Inferior parietal cortex (tissue), 1 donor: ENCODE measurements around the gene CSGALNACT2.
"Not testable (repeated sequence)": the region's sequence is repeated elsewhere in the genome, so short reads cannot be mapped to it uniquely, and the experiment has no call there.

Source experiments
- DNase-seq: peaks from one replicate; pipeline ENCODE4 v3.0.0-alpha.2; 2016; ENCODE audit errors: extremely low spot score

CSGALNACT2 gene

DNA sequence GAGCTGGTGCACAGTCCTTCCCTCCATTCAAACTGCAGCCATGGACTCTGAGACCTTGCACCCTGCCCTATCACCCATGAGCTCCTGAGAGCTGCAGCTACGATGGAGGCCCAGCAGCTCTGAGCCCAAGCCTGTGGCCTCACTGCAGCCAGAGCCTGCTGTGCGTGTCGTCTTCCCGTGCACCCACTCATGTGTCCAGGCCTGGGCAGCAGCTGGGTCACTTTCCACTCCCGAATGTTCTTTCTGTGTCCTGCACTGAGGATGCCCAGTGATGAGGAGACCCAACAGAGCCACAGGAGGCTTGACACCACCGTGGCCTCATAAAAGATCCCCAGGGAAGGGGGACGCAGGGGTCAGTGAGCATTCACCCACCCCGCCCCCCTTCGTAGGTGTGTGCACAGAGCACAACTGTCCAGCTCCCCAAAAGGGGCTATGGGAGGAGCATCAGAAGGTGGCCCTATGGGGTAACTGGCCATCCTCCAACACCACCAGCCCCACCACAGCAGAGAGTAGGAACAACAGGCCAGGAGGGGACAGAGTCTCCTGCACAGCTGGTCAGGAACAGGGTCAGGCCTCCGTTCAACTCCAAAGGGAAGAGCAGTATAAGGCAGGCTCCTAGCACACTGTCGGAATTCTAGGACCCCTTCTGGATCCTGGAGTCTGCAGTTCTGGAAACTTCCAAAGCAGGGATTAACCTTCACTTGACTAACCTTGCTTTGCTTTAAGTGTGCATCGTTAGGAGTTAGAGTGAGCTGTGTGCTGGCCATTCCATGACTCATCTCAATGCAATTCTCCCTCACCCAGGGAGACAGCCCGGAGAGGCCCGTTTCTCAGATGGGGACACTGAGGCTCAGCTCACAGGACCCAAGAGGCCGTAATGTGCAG lies 76.1 kb downstream of the CSGALNACT2 start:
- DNase-seq: no peak

DNA sequence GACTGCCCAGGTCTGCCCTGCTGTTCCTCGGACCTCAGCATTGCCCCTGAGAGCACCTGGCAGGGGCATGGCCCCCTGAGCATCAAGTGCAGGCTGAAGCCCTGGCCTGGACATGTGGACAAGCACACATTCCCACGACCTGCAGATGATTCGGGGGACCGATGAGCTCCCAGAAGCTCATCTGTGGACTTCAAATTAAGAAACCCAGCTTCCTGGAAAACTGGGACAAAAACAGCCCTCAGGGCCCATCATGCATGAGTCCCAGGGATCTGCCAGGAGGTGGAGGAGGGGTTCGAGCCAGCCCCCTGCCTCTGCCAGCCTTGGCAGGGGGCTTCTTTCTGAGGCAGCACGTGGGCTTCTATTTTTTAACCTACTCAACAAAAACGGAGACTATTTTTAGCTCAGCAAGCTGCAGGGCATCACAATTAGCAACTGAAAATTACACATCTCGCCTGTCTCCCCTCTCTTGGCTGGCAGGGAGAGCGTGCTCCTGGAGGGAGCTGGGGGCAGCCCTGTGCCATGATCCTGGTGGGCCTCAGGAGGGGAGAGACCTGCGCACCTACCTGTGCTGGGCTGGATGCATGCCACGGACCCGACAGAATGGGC lies 76.8 kb downstream of the CSGALNACT2 start:
- DNase-seq: no peak

- no peak for DNase-seq
Observed at GRCh38 chr10:43215758-43216455, 77.7 kb downstream of the CSGALNACT2 start.

DNA sequence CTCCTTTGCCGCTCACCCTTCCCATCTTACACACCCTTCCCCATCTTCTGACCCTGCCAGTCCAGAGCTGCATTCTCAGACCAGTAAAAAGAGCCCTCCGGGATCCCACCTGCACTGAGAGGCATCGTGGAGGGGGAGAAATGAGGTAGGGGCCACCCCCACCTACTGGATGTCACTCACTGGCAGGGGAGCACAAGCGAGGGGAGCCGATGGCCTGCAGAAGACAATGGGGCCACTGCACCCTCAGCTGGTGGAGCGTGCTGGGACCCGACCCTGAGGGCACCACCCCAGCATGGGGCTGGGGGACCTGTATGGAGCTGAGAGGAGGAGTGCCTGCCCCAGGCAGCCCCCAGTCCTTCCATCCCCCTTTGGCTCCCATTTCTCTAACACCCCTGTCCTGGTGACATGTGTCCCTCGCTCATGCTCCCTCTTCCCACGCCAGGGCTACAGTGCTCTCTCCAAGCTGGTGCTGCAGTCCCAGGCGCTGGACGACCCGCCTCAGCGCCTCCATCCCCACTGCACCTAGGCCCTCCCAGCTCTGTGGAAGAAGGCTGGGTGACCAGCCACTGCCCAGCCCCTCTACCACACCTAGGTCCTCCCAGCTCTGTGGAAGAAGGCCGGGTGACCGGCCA lies 78.8 kb downstream of the CSGALNACT2 start:
- DNase-seq: no peak

DNA sequence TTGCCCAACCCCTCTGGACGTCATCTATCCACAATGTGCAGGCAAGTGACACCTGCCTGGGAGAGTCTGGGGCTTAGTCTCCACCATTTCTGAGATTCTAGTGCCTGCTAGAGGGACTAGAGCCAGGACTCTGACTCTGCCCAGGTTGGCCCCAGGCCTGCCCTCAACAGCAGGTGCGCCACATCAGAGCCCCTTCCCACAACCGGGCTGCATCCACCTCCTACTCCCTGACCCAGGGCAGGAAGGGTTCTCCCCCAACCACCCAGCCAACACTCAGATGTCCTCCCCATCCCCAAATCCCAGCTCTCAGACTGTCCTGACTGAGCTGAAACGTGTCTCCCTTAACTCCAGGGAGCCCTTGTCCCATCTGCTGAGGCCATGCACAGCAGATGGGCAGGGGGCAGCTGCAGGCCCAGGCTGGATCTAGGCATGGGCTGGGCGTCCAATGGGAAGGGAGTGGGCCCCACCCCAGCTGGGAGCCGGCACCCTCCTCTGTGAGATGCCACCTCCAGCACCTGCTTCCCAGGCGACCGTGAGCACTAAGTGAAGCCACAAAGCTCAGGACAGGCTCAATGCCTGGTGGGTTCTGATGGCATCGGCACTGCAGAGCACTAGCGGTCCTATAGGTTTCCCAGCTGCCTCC lies 79.4 kb downstream of the CSGALNACT2 start:
- DNase-seq: no peak

DNA sequence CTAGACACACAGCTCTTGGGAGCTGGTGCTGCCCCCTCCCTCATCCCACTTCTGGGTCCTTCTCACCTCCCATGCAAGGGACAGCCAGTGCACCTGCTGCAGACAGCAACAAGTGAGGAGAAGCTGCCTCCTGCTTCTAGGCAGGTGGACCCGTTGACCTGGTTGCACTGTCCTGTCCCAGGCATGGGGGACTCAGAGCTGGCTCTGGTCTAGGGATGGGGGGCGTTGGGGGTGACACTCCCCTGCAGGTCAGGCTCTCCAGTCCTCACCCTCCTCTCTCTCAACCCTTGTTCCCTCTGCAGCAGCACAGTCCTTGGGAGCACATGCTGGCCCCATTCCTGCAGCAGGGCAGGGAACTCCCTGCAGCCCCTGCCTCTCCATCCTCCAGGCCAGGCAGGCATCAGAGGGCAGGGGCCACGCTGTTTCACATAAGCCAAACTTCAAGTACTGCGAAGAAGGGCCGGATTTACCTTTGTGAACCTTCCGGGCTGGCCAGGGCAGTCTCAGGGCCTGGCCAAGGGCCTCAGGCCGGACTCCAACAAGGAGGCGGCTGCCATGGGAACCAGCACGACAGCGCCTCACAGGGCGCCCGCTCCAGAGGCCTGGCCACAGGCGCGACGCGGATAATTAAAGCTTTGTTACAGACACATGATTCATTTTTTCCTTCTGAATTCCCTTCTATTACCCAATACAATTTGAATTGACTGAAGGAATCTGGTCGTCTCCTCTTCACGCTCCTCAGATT lies 80.1 kb downstream of the CSGALNACT2 start:
- DNase-seq: peak; percentile 48

GRCh38 chr10:43218951-43219837 lies 80.9 kb downstream of the CSGALNACT2 start:
- DNase-seq: no peak

DNA sequence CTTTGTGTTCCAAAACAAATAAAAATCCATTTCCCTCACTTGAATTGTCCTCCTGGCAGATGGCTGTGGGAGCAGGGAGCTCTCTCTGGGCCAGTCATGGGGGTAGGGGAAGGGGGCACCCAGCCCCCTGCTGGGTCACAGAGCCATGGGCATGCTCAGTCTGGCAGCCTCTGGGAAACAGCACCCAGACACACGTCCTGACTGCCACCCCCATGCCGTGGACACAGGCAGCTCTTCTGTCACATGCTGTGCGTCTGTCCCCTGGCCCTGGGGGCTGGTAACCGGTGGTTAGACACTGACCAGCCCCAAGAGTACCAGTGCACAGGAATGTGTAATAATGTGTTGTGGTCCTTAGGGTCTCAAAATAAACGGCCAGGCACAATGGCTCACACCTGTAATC lies 81.6 kb downstream of the CSGALNACT2 start:
- no peak for DNase-seq

DNA sequence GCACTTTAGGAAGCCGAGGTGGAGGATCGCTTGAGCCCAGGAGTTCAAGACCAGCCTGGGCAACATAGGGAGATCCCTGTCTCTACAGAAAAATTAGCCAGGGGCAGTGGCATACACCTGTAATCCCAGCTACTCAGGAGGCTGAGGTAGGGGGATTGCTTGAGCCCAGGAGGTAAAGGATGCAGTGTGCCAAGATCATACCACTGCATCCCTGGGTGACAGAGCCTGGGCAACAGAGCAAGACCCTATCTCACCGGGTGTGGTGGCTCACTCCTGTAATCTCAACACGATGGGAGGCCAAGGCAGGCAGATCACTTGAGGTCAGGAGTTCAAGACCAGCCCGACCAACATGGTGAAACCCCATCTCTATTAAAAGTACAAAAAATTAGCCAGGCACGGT lies 82.0 kb downstream of the CSGALNACT2 start:
- DNase-seq: not testable (repeated sequence)

- no peak for DNase-seq
Observed at GRCh38 chr10:43220657-43221418, 82.6 kb downstream of the CSGALNACT2 start.

GRCh38 chr10:43221419-43222209 lies 83.4 kb downstream of the CSGALNACT2 start:
- DNase-seq: no peak

- no peak for DNase-seq
Observed at GRCh38 chr10:43222210-43222720, 84.0 kb downstream of the CSGALNACT2 start.

GRCh38 chr10:43223056-43223455 lies 84.8 kb downstream of the CSGALNACT2 start:
- no peak for DNase-seq

DNA sequence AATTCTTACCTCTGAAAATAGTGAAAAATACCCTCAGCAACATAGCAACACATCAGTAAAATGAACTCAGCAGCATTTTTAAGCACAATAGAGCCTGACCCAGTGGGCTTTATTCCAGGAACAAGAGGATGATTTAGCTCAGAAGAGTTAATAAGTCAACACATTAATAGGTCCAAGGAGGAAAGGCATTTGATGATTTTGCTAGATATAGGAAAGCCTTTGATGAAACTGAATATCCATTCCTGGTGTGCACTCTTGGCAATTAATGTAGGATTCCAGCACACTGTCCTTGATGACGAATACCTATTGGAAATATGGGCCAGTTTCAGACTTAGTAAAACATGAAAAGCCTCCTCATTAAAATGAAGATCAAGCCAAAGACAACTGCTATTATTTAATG lies 86.1 kb downstream of the CSGALNACT2 start:
- DNase-seq: no peak

GRCh38 chr10:43225004-43225786 lies 87.0 kb downstream of the CSGALNACT2 start:
- no peak for DNase-seq

- no peak for DNase-seq
Observed at GRCh38 chr10:43225787-43226153, 87.5 kb downstream of the CSGALNACT2 start.

GRCh38 chr10:43226441-43226840 lies 88.2 kb downstream of the CSGALNACT2 start:
- DNase-seq: no peak
